ENCODE data around the gene TUBGCP2. TPM values are rescaled to one million over a fixed set of nuclear protein-coding genes. Genes with fewer than 3 reads are reported as not detected.

The TUBGCP2 gene
- total RNA-seq, 6 experiments from 2014 or later, result 72.5 to 80.8 (median 77.7) TPM

GRCh38 chr10:133339708-133340380 is 31.2 kb upstream of the TUBGCP2 start:
- no peaks in the 10 kb centered on the region for H3K9me3 Mint-ChIP-seq
- H3K4me1 Mint-ChIP-seq (ENCODE audit: low read depth), result no peaks in the 10 kb centered on the region
- DNase-seq, result no peak
- peaks cover 17% of the 10 kb centered on the region for H3K27me3 Mint-ChIP-seq (ENCODE audit: insufficient read depth)
- no peak for TF ChIP-seq CTCF (IDR thresholded peaks at IDR 0.05)
- H3K4me3 Mint-ChIP-seq, result no peak overlapping the region
- no peak overlapping the region for H3K27ac Mint-ChIP-seq
- H3K36me3 Mint-ChIP-seq (ENCODE audit: low read depth), result no peaks in the 10 kb centered on the region

DNA sequence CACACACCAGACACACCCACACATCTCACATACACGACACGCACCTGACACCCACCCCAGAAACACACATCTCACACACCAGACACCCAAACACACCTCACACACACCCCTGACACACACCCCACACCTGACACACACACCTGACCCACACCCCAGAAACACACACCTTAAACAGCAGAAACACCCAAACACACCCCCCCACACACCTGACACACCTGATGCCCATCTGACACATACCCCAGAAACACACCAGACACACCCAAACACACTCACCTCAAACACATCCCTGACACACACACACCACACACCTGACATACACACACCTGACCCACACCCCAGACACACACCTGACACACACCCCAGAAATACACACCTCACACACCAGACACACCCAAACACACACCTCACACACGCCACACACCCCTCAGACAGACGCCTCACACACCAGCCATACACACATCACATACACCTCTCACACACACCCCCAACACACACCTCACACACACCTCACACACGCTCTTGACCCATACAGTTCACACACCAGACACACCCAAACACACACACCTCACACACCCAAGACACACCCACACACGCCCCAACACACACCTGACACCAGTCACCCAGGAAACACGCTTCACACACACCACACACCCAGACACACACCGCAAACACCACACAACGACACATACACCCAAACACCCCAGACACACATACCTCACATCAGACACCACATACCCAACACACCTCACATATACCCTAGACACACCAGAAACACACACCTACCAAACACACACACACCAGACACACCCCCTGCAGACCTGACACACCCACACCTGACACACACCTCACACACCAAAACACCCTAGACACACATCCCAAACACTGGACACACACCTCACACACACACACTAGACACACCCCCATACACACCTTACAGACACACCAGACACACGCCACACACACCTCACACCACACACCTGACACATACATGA is 29.7 kb upstream of the TUBGCP2 start:
- Mint-ChIP-seq H3K27me3 (ENCODE audit: insufficient read depth) (peaks cover 23% of the 10 kb centered on the region), H3K9me3 (no peaks in the 10 kb centered on the region), H3K4me3 (no peak overlapping the region), H3K4me1 (ENCODE audit: low read depth) (no peaks in the 10 kb centered on the region), H3K36me3 (ENCODE audit: low read depth) (no peaks in the 10 kb centered on the region), H3K27ac (no peak overlapping the region)
- DNase-seq, result no peak
- no peak for TF ChIP-seq CTCF (IDR thresholded peaks at IDR 0.05)

- H3K27ac Mint-ChIP-seq, result no peak overlapping the region
- no peak overlapping the region for H3K4me3 Mint-ChIP-seq
- peaks cover 30% of the 10 kb centered on the region for H3K27me3 Mint-ChIP-seq (ENCODE audit: insufficient read depth)
- DNase-seq, result no peak
- no peaks in the 10 kb centered on the region for H3K4me1 Mint-ChIP-seq (ENCODE audit: low read depth)
- TF ChIP-seq CTCF (IDR thresholded peaks at IDR 0.05), result no peak
- H3K9me3 Mint-ChIP-seq, result no peaks in the 10 kb centered on the region
- no peaks in the 10 kb centered on the region for H3K36me3 Mint-ChIP-seq (ENCODE audit: low read depth)
Observed at GRCh38 chr10:133337370-133337725, 28.7 kb upstream of the TUBGCP2 start.

DNA sequence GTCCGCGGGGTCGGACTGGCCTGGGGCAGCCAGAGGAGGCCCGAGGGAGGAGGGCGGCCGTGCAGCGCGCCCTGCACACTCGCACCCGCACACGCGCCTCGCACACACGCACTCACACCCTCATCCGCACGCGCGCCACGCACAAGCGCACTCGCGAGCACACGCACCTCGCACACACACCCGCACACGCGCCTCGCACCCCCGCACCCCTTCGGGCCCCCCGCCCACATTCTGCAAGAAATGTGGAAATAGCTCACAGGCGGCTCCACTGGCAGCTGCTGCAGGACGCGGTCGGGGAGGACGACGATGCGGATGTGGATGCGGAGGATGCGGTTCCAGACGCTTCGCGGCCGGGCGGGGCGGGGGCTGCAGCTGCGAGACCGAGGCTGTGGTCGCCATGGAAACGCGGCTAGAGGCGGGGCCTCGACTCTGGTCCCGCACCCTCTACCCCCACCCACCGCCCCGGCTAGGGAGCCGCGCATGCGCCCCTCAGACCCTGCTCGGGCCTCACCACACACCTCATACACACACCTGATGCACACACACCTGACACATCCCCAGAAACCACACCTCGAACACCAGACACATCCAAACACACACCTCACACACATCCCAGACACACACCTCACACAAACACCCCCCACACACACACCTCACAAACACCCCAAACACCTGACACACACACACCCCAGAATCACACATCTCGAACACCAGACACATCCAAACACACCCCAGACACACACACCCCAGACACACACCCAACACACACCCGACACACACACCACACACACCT is 28.1 kb upstream of the TUBGCP2 start, which contains the start of gene CALY:
Gene CALY (minus strand): TSS at position 320 of the 793 bp plus-strand sequence. CDS start 7,907 bp downstream, outside the sequence.
- peaks cover 35% of the 10 kb centered on the region for H3K27me3 Mint-ChIP-seq (ENCODE audit: insufficient read depth)
- no peaks in the 10 kb centered on the region for H3K4me1 Mint-ChIP-seq (ENCODE audit: low read depth)
- H3K9me3 Mint-ChIP-seq, result no peaks in the 10 kb centered on the region
- no peak within 1 kb of the TSS for H3K4me3 Mint-ChIP-seq
- H3K36me3 Mint-ChIP-seq (ENCODE audit: low read depth), result no peaks in the 10 kb centered on the region
- TF ChIP-seq CTCF (IDR thresholded peaks at IDR 0.05), result no peak
- H3K27ac Mint-ChIP-seq, result no peak within 1 kb of the TSS
- no peak for DNase-seq

DNA sequence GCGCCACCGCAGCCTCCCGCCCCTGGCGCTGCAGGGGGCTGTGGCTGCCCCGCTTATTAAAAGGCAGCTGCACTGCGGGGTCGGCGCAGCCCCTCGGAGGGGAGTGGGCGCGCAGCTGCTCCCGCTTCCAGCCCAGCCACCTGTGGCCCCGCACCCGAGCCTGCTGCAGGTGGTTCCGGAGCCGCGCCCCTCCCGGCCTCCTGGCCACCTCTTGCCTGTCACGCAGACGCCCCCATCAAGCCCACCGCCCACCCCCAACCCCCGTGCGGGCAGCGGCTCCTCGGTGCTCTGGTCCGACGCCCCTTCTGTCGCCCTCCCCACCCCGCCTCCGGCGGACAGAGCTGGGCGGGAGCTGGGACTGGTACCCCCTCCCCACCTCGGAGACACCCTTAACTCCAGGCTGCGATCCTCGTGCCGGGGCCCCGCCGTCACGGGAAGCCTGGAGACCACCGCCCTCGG is 27.5 kb upstream of the TUBGCP2 start:
- no peaks in the 10 kb centered on the region for H3K36me3 Mint-ChIP-seq (ENCODE audit: low read depth)
- no peak for DNase-seq
- H3K9me3 Mint-ChIP-seq, result no peaks in the 10 kb centered on the region
- H3K4me1 Mint-ChIP-seq (ENCODE audit: low read depth), result no peaks in the 10 kb centered on the region
- peaks cover 38% of the 10 kb centered on the region for H3K27me3 Mint-ChIP-seq (ENCODE audit: insufficient read depth)
- TF ChIP-seq CTCF (IDR thresholded peaks at IDR 0.05), result no peak
- no peak overlapping the region for H3K4me3 Mint-ChIP-seq
- H3K27ac Mint-ChIP-seq, result no peak overlapping the region
